K562 (cell line): Measurements from ENCODE around the gene C16orf96. TPM values are rescaled to one million over a fixed set of nuclear protein-coding genes. Genes with fewer than 3 reads are reported as not detected.
A peak's percentile ranks its signal among the peaks of the same experiment; 100 is the strongest.

Experiments
- BACH1 ChIP-seq: fragments of 200-800 bp; sonication (Bioruptor generic); IDR thresholded peaks from 2 replicates; pipeline ENCODE4 v1.6.1; 2016; ENCODE audit warnings: missing genetic modification characterization, missing compliant biosample characterization
- BDP1 ChIP-seq: IDR thresholded peaks from 3 replicates; pipeline ENCODE4 v1.6.1; 2011; ENCODE audit not compliant: insufficient read length, insufficient read depth
- CREB1 ChIP-seq, 2 experiments: sonication (generic) in 1 of 2; formaldehyde crosslinking in 1 of 2; IDR thresholded peaks; 2 replicates each; pipeline versions ENCODE4 v1.6.1 to v1.8.0; 2012 to 2022; ENCODE audit warnings: inconsistent platforms in 1 of 2, mild to moderate bottlenecking in 1 of 2, missing genetic modification reagents in 1 of 2, moderate library complexity in 1 of 2
- MYC ChIP-seq, 2 experiments: fragments of 250-450 bp in 1 of 2; sonication (Bioruptor Pico) in 1 of 2; IDR thresholded peaks; 2 replicates each; pipeline versions ENCODE4 v1.5.1 to v1.6.1; 2012 to 2021; ENCODE audit warnings: low read depth in 2 of 2, borderline replicate concordance in 1 of 2, improper control_type of control experiment in 1 of 2, low read length in 1 of 2, mild to moderate bottlenecking in 1 of 2, moderate library complexity in 1 of 2
- PHF8 ChIP-seq: fragments of 200-600 bp; sonication (generic); IDR thresholded peaks from 2 replicates; pipeline ENCODE4 v1.6.1; 2012; ENCODE audit warnings: mixed run types, mild to moderate bottlenecking, inconsistent platforms, low read length, moderate library complexity, borderline replicate concordance
- POLR2B ChIP-seq: fragments of 450-650 bp; IDR thresholded peaks from 2 replicates; pipeline ENCODE4 v1.6.1; 2018; ENCODE audit warnings: low read depth; ENCODE audit not compliant: partially characterized antibody
- ZNF764 ChIP-seq: fragments of 250-450 bp; sonication (Bioruptor Pico); IDR thresholded peaks from 2 replicates; pipeline ENCODE4 v1.4.0; 2020; ENCODE audit warnings: low read depth, mild to moderate bottlenecking, moderate library complexity
- polyA plus RNA-seq, 8 experiments: library from polyadenylated mRNA; depleted of rRNA in 4 of 8; stranded (reverse) in 5 of 8; unstranded in 3 of 8; fragments of >200 nt; fragmentation: Nextera tagmentation in 2 of 8; fragmentation: Illumina TruSeq in 1 of 8; extraction: Ambion mirVana in 2 of 8; extraction: Trizol in 1 of 8; gene quantifications; 2 replicates each; pipeline versions ENCODE4 v1.2.1 to v1.2.3, GENCODE V29; 2011 to 2014; ENCODE audit warnings: inconsistent platforms in 1 of 8, missing spikeins in 1 of 8
- total RNA-seq, 7 experiments: library from RNA; depleted of rRNA in 6 of 7; stranded (reverse); fragments of >200 nt in 6 of 7; fragmentation: Illumina TruSeq in 2 of 7; extraction: Trizol in 2 of 7; gene quantifications; 2 replicates each; pipeline versions ENCODE4 v1.2.1 to v1.2.3, GENCODE V29; 2011 to 2021; ENCODE audit warnings: low replicate concordance in 1 of 7
- TF ChIP-seq, protein P1 (sequence below), 2 experiments: fragments of 450-650 bp in 1 of 2; sonication (generic) in 1 of 2; formaldehyde crosslinking in 1 of 2; IDR thresholded peaks; 2 replicates each; pipeline versions ENCODE4 v1.7.1 to v1.9.0; 2016 to 2022; ENCODE audit warnings: inconsistent platforms in 1 of 2, mild to moderate bottlenecking in 1 of 2, missing genetic modification reagents in 1 of 2
- TF ChIP-seq, protein P2 (sequence below): sonication (generic); formaldehyde crosslinking; IDR thresholded peaks from 2 replicates; pipeline ENCODE4 v1.8.0; 2022; ENCODE audit warnings: mild to moderate bottlenecking, missing genetic modification reagents, borderline replicate concordance
- TF ChIP-seq, protein P3 (sequence below): fragments of 450-650 bp; conservative IDR thresholded peaks from 2 replicates; pipeline ENCODE4 v1.6.1; 2016; ENCODE audit warnings: missing genetic modification characterization, low read depth, mild to moderate bottlenecking, missing compliant biosample characterization, moderate library complexity
- TF ChIP-seq, protein P4 (sequence below), 2 experiments: fragments of 450-650 bp; conservative IDR thresholded peaks; 2 replicates each; pipeline ENCODE4 v1.6.1; 2017; ENCODE audit warnings: mild to moderate bottlenecking in 2 of 2, moderate library complexity in 2 of 2

C16orf96 gene
- total and polyA plus RNA-seq, 9 of the 15 experiments (the other 6 are each of a cell fraction or from before 2014, with no cell fraction given): not detected

- TF ChIP-seq, protein P1, sequence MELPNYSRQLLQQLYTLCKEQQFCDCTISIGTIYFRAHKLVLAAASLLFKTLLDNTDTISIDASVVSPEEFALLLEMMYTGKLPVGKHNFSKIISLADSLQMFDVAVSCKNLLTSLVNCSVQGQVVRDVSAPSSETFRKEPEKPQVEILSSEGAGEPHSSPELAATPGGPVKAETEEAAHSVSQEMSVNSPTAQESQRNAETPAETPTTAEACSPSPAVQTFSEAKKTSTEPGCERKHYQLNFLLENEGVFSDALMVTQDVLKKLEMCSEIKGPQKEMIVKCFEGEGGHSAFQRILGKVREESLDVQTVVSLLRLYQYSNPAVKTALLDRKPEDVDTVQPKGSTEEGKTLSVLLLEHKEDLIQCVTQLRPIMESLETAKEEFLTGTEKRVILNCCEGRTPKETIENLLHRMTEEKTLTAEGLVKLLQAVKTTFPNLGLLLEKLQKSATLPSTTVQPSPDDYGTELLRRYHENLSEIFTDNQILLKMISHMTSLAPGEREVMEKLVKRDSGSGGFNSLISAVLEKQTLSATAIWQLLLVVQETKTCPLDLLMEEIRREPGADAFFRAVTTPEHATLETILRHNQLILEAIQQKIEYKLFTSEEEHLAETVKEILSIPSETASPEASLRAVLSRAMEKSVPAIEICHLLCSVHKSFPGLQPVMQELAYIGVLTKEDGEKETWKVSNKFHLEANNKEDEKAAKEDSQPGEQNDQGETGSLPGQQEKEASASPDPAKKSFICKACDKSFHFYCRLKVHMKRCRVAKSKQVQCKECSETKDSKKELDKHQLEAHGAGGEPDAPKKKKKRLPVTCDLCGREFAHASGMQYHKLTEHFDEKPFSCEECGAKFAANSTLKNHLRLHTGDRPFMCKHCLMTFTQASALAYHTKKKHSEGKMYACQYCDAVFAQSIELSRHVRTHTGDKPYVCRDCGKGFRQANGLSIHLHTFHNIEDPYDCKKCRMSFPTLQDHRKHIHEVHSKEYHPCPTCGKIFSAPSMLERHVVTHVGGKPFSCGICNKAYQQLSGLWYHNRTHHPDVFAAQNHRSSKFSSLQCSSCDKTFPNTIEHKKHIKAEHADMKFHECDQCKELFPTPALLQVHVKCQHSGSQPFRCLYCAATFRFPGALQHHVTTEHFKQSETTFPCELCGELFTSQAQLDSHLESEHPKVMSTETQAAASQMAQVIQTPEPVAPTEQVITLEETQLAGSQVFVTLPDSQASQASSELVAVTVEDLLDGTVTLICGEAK (IDR thresholded peaks at IDR 0.05): no peak
- TF ChIP-seq, protein P1 (CRISPR knock-in tag; IDR thresholded peaks at IDR 0.05): no peak
- TF ChIP-seq, protein P2, sequence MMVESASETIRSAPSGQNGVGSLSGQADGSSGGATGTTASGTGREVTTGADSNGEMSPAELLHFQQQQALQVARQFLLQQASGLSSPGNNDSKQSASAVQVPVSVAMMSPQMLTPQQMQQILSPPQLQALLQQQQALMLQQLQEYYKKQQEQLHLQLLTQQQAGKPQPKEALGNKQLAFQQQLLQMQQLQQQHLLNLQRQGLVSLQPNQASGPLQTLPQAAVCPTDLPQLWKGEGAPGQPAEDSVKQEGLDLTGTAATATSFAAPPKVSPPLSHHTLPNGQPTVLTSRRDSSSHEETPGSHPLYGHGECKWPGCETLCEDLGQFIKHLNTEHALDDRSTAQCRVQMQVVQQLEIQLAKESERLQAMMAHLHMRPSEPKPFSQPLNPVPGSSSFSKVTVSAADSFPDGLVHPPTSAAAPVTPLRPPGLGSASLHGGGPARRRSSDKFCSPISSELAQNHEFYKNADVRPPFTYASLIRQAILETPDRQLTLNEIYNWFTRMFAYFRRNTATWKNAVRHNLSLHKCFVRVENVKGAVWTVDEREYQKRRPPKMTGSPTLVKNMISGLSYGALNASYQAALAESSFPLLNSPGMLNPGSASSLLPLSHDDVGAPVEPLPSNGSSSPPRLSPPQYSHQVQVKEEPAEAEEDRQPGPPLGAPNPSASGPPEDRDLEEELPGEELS (CRISPR knock-in tag): no peak
- TF ChIP-seq, protein P3, sequence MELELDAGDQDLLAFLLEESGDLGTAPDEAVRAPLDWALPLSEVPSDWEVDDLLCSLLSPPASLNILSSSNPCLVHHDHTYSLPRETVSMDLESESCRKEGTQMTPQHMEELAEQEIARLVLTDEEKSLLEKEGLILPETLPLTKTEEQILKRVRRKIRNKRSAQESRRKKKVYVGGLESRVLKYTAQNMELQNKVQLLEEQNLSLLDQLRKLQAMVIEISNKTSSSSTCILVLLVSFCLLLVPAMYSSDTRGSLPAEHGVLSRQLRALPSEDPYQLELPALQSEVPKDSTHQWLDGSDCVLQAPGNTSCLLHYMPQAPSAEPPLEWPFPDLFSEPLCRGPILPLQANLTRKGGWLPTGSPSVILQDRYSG: peak; percentile 3; the same call in 1 of the 2 replicates
- TF ChIP-seq CREB1 (IDR thresholded peaks at IDR 0.05): no peak
- no peak; the same call in 1 of the 2 replicates for TF ChIP-seq CREB1 (CRISPR knock-in tag; IDR thresholded peaks at IDR 0.05)
- TF ChIP-seq BACH1 (tag): no peak
- no peak for TF ChIP-seq MYC (IDR thresholded peaks at IDR 0.05; ENCODE audit: low read depth, low read length)
- TF ChIP-seq MYC (CRISPR knock-in tag; IDR thresholded peaks at IDR 0.05; ENCODE audit: borderline replicate concordance, low read depth): no peak
- TF ChIP-seq ZNF764 (CRISPR knock-in tag): no peak
- TF ChIP-seq POLR2B: peak; percentile 56
- no peak for TF ChIP-seq BDP1
- no peak for TF ChIP-seq PHF8
- TF ChIP-seq, protein P4, sequence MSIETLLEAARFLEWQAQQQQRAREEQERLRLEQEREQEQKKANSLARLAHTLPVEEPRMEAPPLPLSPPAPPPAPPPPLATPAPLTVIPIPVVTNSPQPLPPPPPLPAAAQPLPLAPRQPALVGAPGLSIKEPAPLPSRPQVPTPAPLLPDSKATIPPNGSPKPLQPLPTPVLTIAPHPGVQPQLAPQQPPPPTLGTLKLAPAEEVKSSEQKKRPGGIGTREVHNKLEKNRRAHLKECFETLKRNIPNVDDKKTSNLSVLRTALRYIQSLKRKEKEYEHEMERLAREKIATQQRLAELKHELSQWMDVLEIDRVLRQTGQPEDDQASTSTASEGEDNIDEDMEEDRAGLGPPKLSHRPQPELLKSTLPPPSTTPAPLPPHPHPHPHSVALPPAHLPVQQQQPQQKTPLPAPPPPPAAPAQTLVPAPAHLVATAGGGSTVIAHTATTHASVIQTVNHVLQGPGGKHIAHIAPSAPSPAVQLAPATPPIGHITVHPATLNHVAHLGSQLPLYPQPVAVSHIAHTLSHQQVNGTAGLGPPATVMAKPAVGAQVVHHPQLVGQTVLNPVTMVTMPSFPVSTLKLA (conservative IDR thresholded peaks at IDR 0.05): no peak
Observed at GRCh38 chr16:4615384-4616046, 59.4 kb downstream of the C16orf96 start (continued).
